DMS 273 (cell line): ENCODE data around the gene GJD3.

Experiments
- DNase-seq: peaks from one replicate; lab custom pipeline; 2025; ENCODE audit not compliant: unreplicated experiment; lab: John Stamatoyannopoulos, UW

Gene GJD3

DNA sequence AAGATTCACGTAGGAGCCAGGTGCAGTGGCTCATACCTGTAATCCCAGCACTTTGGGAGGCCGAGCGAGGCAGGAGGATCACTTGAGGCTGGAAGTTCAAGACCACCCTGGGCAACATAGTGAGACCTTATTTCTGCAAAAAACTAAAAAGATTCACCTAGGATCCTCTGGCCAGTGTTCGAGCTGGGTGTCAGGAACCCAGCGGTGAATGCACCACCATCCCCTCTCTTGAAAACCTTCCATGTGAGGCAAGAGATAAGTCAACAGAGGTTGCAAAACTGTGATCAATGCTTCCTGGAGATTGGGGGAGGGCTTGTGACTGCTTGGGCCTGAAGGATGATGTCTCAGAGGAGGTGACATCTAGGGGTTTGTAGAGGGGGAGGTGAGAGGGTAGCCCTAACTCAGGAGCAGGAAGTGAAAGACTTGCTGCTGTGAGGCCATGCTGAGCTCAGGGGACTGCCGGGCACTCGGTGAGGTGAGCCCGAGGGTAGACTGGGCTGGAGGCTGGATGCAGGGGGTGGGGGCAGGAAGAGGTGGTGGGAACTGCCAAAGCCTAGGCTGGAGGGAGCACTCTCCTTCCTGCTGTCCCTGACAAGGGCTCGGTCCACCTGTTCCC is 11.7 kb downstream of the GJD3 start:
- DNase-seq = no peak

DNA sequence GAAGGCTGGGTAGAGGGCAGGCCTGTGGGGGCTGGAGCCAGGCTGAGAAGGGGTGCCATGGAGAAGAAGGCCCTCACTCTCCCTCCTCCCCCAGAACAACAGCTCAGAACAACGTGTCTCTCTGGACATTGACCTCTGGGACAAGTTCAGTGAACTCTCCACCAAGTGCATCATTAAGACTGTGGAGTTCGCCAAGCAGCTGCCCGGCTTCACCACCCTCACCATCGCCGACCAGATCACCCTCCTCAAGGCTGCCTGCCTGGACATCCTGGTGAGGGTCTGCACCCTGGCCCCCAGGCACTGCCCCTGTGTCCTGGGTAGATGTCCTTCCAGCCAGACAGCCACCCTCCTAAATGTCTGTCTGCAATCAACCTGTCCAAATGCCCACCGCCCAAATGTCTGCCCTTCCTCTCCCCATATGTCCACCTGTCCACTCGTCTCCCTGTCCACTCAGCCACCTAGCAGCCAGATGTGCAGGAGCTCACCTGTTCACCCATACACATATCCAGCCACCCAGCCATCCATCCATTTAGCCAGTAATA is 12.2 kb downstream of the GJD3 start:
- DNase-seq = no peak

DNA sequence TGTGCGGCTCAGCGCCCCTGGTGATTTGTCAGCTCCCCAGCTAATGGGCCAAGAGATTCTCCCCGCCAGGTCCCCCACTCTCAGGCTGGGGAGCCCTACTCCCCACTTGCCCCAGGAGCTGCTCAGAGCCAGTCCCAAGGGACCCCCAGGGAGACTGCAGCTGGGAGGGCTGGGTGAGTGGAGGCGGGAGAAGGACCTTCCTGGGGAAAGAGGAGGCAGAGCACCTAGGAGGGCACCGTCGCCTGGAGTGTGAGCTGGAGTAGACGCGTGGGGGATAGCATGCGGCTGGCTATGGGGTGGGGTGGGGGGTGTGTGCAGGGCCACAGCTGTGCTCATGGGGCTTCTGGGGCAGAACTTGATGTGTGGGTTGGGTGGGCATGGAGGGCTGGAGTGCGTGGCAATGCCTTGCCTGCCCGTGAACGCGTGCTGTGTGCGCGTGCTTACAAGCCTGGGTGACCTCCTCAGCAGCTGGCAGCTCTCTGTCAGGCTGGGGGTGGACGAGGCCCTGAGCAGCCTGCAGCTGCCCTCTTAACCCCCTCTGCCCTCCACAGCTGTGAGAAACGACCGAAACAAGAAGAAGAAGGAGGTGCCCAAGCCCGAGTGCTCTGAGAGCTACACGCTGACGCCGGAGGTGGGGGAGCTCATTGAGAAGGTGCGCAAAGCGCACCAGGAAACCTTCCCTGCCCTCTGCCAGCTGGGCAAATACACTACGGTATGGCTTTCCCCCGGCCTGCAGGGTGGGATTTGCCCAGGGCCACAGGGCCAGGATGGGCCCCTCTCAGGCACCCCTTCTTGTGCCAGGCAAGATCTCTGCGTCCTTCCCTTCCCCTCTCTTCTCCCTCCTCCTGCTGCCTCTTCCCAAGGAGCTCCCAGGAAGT is 12.9 kb downstream of the GJD3 start:
- DNase-seq = no peak

DNA sequence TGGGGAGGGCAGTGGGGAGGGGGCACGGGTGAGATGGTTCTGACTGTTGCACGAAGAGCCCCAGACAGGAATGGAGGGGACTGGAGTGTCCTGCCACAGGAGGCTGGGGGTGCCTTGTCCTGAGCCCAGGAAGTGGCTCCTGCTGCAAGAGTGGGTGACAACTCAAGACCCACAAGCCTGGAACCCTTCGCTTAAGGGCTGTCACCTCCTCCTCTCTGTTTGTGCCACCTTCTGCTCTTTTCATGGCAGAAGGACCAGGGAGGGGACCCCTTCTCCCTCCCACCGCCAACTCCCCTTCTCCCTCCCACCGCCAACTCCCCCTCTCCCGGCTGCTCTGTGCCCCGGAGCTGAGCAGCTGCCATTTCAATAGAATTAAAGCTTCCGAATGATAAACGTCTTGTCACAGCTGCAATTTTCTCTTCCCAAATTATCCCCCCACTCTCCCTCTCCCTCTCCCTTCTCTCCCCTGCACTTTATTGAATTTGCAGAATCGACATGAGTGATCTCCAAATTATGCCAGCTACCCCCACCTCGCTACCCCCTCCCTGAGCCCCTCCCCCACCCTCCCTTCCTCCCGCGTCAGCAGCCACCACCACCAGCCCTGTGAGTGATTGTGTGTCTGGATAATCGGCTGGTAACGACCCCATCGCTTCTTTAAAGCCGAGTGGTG is 13.7 kb downstream of the GJD3 start:
- DNase-seq = no peak

DNA sequence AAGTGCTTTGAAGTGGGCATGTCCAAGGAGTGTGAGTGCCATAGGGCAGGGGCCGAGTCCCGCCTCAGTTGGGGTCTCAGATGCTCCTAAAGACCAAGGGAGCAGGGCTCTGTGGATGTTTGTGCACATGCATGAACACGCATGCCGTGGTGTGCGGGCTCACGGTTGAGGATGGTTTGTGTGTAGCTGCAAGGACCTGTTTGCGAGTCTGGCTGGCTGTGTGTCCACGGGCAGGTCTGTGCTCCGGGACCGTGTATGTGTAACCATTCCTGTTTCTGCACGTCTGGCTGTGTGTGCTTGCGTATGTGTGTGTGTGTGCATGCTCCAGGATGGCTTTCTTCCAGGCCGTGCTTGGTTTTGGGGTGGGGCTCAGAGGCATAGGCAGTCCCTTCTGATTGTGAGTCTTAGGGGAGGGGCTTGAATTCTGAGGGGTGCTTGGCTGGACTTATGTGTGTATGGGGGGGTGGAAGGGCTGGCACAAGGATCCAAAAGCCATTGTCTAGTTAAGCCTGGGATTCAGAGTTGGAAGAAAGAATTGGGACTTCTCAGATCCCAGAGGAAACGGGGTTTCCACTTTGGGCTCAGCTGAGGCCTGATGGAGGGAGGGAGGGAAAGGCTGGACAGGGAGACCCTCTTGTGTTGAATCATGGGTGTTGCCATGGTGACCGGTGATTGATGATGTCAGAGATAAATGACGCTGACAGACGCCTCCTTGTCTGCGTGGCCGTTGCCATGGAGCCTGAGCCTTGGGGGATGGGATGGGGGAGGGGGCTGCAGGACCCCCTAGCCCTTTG is 14.4 kb downstream of the GJD3 start:
- no peak for DNase-seq

DNA sequence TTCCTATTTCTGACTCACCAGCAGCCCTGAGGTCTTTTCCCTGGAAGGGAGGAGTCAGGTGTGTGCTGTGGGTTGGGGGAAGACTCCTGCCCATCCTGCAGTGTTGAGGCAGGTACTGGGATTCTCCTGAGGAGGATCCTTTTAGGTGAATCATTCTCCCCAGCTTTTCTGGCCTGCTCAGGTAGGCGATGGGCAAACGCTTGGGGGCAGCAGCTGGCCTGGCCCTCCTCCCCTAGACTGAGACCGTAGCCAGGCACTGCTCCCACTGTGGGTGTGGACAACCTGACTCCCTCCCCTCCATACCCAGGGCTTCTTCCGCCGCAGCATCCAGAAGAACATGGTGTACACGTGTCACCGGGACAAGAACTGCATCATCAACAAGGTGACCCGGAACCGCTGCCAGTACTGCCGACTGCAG is 15.1 kb downstream of the GJD3 start:
- no peak for DNase-seq

DNA sequence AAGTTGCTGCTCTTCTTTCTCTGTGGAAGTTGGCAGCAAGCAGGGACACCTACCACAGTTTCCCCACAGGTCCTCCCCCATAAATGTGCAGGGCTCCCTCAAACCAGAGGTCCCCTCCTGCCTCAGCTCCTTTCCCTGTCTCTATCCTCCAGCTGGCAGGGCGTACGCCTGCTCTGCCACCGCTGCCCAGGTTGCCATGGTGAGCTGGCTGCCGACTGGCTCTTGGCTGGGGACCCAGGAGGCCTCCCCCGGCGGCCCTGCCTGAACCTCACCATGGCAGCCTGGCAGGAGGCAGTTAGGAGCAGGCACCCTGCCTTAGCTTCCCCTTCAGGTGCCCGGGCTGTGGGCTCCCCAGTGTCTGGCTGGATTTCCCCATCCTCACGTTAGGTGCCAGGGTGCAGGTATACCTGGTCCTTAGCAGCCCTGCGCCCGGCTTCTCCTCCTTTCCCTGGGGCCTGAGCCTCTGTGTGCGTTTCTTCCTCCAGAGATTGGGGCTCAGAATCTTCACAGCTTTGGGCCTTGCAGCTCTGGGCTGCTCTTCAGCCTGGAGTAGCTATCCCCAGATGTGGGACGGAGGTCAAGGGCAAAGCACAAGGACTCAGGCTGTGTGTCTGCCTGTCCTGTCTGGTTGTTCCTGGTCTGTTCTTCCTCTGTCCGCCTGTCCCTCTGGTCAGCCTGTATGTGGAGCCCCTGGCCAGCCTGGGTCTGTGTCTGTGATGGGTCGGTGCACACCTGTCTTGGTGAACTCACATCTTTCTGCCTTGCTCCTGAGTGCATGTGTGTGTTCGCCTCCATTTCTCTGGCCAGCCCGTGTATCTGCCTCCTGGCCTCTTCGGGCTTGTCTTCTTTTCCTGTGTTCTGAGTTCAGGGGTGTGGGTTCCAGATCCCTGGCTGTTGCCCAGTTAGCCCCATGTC is 15.7 kb downstream of the GJD3 start:
- DNase-seq = peak; percentile 88

DNA sequence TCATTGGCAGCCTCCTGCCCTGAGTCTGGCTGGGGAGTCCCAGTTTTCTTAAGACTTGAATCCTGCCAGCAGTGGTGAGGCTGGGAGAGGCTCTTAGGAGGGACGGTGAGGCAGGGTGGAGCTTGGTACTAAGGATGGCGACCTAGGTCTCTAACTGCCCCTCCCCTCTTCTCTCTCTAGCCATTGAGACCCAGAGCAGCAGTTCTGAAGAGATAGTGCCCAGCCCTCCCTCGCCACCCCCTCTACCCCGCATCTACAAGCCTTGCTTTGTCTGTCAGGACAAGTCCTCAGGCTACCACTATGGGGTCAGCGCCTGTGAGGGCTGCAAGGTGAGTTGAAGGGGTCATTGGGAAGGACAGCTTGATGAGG is 16.4 kb downstream of the GJD3 start:
- no peak for DNase-seq

DNA sequence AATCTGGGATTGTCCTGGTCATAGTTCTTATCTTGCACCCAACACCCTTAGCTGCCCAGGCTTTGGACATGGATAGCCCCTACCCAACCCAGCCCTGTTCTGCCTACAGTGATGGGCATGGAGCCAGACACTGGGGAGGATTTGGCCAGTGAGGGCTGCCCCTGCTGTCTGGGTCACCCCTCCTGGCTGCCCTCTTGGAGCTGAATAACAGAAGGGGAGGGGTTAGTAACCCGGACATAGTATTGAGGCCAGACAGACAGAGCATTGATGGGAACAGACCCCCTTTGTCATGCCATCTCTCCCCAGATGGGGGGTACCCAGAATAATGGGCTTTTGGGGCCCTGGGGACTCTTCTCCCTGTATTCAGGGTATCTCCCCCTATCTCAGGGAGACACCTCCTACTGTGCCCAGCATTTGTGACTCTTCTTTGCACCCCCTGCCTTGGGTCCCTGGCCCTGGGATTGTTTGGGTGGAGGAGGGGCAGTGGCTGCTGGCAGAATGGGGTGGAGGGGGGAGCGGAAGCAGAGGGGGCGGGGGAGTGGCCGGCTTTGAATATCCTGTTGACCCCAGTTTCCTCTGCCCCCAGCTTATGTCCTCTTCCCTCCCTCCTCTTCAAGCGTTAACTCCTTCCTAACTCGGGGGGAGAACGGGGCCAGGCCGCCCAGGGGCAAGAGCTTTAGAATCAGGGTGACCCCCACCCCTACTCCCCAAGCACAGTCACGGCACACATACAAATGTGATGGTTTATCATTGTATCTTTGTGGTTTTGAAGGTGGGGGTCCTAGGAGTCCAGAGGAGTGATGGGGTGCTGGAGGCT is 17.0 kb downstream of the GJD3 start:
- DNase-seq = no peak

DNA sequence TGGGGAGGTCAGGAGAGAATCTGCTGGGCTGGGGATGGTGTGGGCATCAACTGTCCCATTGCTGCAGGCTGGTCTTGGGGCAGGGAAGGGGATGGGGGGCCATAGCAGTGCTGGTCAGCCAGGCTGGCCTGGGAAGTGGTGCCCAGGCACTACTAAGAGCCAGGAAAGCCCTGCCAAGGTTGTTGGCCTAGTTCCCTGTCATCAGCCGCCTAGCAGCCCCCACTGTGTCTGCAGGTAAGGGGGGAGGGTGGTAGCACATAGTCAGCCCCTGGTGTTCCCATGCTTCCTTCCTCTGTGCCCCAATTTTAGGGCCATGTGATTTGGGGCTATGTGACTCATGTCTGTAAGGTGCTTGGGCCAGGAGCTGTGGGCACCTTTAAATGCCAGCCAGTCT is 17.8 kb downstream of the GJD3 start:
- DNase-seq = no peak

DNA sequence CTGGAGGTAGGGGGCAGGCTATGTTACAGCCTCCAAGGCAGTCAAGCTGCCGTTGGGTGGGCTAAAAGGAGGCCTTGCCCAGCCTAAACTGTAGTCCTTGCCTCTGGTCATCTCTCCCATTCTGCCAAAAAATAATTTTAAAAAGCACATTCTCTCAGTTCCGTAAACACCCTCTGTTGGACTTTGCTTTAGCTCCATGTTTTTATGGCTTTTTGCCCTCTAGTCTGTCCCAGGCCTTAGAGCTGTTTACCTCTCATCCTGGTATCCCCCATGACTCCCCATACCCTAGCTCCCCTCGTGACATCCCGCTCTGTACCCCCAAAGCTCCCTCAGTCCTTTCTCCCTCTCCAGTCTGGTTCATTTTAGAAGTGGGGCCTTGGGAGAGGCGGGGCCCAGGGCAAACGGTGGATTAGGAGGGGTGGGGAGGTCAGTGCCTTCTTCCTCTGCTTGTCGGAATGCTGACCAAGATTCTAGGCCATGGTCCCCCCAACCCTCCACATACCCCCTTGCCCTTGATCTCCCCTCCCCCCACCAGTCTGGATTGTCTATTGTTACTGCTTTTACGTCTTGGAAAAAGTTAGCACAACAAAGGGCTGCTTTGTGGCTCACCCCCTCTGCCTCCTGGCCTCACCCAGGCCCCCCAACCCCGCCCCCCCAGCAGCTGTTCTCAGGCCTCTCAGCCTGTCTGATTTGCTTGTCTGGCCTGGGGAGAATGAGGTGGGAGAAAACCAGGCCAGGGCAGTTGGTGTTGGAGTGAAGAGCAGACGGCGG is 18.4 kb downstream of the GJD3 start:
- no peak for DNase-seq

DNA sequence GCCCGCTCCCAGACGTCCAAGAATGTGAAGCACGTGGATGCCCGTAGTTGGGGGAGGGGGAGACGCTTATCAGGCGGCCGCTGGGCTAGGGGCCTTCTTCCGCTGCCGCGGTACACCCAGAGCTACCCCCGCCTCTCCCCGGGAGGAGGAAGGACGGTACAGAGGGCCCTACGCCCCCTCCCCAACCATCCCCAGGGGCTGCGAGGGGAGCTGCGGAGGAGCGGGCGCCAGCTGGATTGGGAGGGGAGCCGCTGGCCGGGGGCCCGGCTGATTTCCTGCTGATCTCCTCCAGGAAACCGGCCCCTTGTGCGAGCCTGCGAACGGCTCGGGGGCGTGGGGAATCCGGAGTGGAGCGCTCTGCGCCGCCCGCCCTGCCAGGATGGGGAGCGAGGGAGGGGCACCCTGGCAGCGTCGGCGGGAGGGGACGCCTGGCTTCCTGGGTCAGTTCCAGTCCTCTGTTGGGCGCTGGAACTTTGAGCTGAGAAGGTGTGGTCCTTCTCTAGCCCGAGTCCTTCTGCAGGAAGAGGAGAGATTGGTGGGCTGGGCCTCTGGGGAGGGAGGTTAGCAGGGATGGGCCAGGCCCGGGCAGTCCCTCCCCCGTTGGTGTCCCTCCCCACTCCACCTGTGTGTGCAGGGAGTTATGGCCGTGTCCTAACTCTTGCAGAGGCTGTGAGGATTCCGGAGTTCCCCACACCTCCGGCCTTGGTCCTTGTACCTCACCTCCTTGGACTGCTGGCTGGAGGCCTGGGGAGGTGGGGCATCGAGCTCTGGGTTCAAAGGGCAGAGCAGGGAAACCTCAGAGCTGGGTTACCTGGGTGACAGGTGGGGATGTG is 19.2 kb downstream of the GJD3 start:
- peak; percentile 76 for DNase-seq

DNA sequence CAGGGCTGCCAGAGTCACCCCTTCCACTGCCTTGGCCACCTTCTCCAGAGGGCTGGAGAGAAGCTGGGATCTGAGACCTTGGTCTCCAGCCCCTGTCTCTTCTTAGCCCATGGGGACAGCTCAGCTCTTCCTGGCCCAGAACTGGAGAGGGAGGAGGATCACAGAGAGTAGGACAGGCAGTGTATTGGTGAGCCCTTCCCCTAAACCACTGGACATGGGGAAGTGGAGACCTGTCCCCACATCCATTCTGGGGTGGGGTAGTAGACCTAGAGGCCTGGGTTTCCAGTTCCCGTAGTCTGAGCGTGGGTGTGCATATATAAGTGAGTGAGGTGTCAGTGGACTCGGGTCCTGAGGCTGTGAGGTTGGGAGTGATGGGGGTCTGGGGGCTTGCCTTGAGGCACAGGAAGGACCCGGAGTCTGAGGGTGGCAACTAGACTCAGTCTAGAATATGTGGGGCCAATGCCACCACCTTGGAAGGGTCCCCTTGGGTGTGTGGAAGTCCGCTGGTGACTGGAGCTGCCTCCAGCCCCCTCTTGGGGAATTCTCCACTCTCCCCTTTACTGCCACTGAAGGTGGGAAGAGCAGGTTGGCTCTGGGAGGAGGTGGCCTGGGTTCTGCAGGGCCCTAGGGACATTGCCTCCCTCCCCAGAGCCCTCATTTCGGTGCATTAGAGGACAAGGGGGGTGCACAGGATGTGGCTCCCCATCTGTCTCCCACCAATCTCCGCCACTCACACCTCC is 19.9 kb downstream of the GJD3 start:
- no peak for DNase-seq

DNA sequence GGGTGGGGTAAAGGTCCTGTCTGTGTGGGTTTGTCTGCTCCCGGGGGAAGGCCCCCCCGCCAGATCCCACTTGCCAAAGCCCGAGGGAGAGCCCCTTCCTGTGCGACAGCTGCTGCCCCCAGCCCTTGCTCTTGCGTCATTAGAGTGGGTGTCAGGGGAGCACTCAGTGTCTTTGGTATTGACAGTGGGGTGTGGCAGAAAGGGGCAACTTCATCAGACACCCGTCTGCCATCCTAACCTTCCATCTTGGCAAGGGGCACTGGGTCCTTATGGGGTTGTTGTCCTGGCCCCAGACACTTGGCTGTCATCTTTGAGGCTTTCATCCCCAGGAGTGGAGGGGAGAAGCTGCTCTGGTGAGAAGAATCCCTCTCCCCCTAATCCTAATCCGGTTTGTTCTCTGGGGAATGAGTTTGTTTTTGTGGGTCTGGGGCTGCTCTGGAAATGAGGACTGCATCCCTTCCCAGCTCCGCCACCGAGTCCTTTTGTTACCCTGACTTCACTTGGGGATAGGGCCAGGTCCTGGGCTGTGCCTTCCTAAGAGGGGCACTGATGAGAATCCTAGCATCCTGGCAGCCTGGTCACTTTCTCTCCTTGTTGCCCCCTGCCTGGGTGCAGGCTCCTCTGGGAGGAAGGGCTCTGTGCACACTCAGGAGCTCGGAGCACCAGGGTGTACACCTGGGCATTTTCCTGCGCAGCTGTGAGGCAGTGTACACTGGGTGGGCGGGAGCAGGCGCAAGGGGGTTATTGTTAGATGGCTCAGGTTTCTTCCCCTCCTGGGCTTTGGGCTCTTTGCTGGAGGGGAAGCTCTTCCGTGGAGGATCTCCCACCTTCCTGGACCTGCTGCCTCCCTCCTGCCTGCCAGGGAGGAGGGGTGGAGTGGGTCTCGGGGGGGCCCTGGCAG is 21.1 kb downstream of the GJD3 start:
- DNase-seq = no peak

DNA sequence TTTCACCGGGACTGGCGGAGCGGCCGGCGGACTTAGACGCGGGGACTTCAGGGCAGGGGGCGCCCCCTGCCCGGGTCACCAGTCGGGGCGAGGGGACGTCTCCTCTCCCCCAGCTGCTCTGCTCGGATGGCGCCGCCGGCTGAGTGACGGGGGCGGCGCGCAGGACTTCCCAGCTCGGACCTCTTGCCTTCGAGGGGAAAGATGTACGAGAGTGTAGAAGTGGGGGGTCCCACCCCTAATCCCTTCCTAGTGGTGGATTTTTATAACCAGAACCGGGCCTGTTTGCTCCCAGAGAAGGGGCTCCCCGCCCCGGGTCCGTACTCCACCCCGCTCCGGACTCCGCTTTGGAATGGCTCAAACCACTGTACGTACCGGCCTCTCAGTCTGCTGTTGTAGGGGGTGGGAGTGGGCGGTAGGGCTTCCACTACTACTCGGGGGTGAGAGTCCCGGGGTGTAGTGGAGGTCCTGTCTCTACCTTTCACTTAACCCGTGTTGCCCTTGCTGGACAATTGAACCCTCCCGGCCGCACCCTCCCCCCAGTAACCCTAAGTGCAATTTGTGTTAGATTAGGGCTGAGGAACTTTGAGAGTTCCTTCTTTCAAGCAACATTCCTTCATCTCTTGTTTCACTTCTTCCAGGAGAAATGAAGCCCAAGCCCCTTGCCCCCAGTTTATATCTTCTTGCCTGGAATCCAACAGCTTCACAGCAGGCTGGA is 21.9 kb downstream of the GJD3 start:
- no peak for DNase-seq
